Activated CD4-positive, alpha-beta T cell treated with anti-CD3 and anti-CD28 coated beads for 36 hours (primary cell): ENCODE data around the gene HNMT. TPM values are rescaled to one million over a fixed set of nuclear protein-coding genes. Genes with fewer than 3 reads are reported as not detected.
"Not testable (repeated sequence)": the region's sequence is repeated elsewhere in the genome, so short reads cannot be mapped to it uniquely, and the experiment has no call there.

Experiments
- ATAC-seq: fragments of 200-7000 bp; cut with Tn5 transposase; one replicate; pipeline ENCODE4 v1.10.0; 2021; ENCODE audit warnings: mild to moderate bottlenecking, moderate library complexity
- CTCF ChIA-PET: fragments of 350-600 bp; sonication (Branson Sonifier 250); formaldehyde crosslinking; loops from one replicate; lab custom pipeline; 2021; ENCODE audit warnings: antibody characterized with exemption; lab: Charles Lee
- POLR2A ChIA-PET: fragments of 350-600 bp; sonication (Branson Sonifier 250); formaldehyde crosslinking; loops from one replicate; lab custom pipeline; 2021; ENCODE audit warnings: antibody characterized with exemption, inconsistent platforms; lab: Charles Lee
- DNase-seq: peaks from one replicate; pipeline ENCODE4 v3.0.0-alpha.2; 2020
- H3K27ac Mint-ChIP-seq: one replicate; pipeline ENCODE4 v1.8.0; 2021; ENCODE audit warnings: mixed read lengths
- H3K27me3 Mint-ChIP-seq: one replicate; pipeline ENCODE4 v1.8.0; 2021; ENCODE audit warnings: mixed read lengths
- H3K36me3 Mint-ChIP-seq: one replicate; pipeline ENCODE4 v1.8.0; 2021; ENCODE audit warnings: low read depth, mixed read lengths
- H3K4me1 Mint-ChIP-seq: one replicate; pipeline ENCODE4 v1.8.0; 2021; ENCODE audit warnings: mixed read lengths
- H3K4me3 Mint-ChIP-seq: one replicate; pipeline ENCODE4 v1.8.0; 2021; ENCODE audit warnings: mild to moderate bottlenecking, moderate library complexity, mixed read lengths
- H3K9me3 Mint-ChIP-seq: one replicate; pipeline ENCODE4 v1.8.0; 2021; ENCODE audit warnings: low read depth, mixed read lengths
- intact Hi-C, 2 experiments: fragments of 100-400 bp; cut with DNase I in 1 of 2; cut with micrococcal nuclease in 1 of 2; formaldehyde crosslinking; loops; one replicate each; pipeline versions ENCODE4 v1.14.2 to v1.15.1; 2022 to 2024; cut with DNase I, micrococcal nuclease
- total RNA-seq, 2 experiments: library from RNA; stranded (reverse); gene quantifications; one replicate each; pipeline ENCODE4 v1.2.3, GENCODE V29; 2021

Gene HNMT
- total RNA-seq, 2 experiments from 2014 or later: not detected

DNA sequence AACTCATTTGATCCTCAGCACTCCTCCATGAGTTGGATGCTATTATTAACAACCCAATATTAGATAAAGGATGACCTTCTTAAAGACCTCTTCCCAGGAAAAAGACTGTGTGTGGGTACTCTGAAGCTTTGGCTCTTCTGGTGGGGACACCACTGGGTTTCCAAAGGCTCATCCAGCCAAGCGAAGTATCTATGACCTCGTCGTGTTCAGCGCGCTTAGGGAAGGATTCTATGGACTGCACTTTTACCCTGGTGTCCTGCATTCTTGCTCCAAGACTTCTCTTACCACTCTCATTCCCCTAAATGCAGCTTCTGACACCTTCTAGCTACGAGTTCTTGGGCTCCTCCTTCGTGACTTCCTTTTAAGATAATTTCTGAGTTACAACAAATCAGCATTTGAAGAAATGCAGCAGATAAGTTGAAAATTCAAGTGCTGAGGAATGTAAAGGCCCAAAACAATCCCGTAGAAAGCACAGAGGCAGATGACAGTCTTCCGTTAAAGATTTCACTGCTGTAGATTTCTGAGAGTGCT lies 673 bp upstream of the HNMT start:
- Mint-ChIP-seq H3K9me3 (no peaks in the 10 kb centered on the region), H3K36me3 (no peaks in the 10 kb centered on the region), H3K27ac (no peak overlapping the region), H3K4me3 (no peak overlapping the region), H3K4me1 (no peaks in the 10 kb centered on the region), H3K27me3 (peaks cover 6% of the 10 kb centered on the region)
- intact Hi-C loops: no loop called here
- no peak for ATAC-seq
- ChIA-PET POLR2A (no interaction called here), CTCF (interaction anchor here (0.6 to 0.7 kb wide), 3 partner anchors 41 to 1494 kb away, joined by 3 read pairs; no protein-coding TSS in a partner anchor)
- DNase-seq: no peak

DNA sequence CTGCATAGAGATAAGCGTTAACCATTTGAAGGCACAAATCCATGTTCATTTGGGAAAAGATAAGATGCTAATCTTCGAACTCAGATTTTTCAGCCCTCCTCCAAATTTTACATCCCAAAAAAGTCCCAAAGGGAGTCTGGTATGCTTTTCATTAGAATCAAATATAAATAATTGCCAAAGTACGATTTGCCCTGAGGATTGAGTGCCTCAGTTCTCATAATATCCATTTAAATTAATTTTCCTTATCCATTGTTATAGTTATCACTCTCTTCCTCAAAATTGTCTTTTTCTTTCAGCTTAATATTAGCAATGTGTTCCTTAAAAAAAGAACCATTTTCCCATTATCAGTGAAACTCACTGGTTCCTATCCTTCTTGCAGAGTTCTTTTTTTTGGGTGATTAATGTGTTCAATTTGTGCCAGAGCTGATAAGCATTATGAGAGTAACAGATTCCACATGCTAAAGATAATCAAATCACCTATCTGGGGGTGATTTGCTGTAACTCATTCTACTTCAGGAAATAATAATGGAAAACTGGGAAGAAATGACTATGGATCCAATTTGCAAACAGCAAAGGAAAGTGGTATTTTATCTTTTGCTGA lies 686 bp downstream of the HNMT start:
- Mint-ChIP-seq H3K27me3 (peaks cover 9% of the 10 kb centered on the region), H3K4me1 (no peaks in the 10 kb centered on the region), H3K27ac (no peak overlapping the region), H3K9me3 (no peaks in the 10 kb centered on the region), H3K36me3 (no peaks in the 10 kb centered on the region), H3K4me3 (no peak overlapping the region)
- ChIA-PET POLR2A (no interaction called here), CTCF (interaction anchor here (0.7 kb wide), 1 partner anchor 866 kb away, joined by 3 read pairs; no protein-coding TSS in a partner anchor)
- ATAC-seq (no peak), DNase-seq (no peak)
- intact Hi-C loops: no loop called here

DNA sequence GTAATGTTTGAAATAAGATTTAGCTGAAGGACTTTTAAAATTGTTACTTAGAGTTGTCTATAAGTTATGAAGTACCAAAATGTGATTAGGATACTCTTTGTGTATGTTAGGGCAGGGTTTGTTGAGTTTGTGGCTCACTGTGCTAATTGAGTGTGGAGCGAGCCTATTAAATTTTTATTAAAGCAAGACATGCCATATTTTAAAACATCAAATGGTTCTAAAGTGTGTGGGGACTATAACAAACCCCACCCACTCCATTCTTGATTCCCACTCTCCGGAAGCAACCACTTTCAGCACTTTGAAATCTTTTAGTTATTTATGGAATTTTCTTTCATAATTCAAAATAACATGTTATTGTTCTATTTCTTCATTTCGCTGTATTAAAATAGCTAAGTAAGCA lies 1.8 kb downstream of the HNMT start:
- no peak overlapping the region for H3K27ac Mint-ChIP-seq
- ATAC-seq (no peak), DNase-seq (no peak)
- H3K4me1 Mint-ChIP-seq: no peaks in the 10 kb centered on the region
- ChIA-PET POLR2A (no interaction called here), CTCF (no interaction called here)
- H3K27me3 Mint-ChIP-seq: peaks cover 6% of the 10 kb centered on the region
- no peak overlapping the region for H3K4me3 Mint-ChIP-seq
- intact Hi-C loops: no loop called here
- no peaks in the 10 kb centered on the region for H3K9me3 Mint-ChIP-seq
- no peaks in the 10 kb centered on the region for H3K36me3 Mint-ChIP-seq

DNA sequence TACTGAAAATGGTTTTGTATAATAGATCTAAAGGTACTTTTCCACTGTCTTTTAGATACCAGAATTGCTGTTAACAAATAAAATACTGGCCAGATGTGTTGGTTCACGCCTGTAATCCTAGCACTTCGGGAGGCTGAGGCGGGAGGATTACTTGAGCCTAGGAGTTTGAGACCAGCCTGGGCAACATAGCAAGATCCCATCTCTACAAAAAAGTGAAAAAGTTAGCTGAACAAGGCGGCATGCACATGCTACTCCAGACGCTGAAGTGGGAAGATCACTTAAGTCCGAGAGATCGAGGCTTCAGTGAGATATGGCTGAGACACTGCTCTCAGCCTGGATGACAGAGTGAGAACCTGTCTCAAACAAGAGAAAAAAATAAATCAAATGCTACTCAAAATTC lies 2.8 kb downstream of the HNMT start:
- intact Hi-C loops: no loop called here
- CTCF ChIA-PET: no interaction called here
- Mint-ChIP-seq H3K27me3 (peaks cover 6% of the 10 kb centered on the region), H3K4me1 (no peaks in the 10 kb centered on the region), H3K4me3 (no peak overlapping the region), H3K36me3 (no peaks in the 10 kb centered on the region), H3K27ac (no peak overlapping the region), H3K9me3 (no peaks in the 10 kb centered on the region)
- POLR2A ChIA-PET: no interaction called here
- DNase-seq: no peak
- ATAC-seq: no peak

DNA sequence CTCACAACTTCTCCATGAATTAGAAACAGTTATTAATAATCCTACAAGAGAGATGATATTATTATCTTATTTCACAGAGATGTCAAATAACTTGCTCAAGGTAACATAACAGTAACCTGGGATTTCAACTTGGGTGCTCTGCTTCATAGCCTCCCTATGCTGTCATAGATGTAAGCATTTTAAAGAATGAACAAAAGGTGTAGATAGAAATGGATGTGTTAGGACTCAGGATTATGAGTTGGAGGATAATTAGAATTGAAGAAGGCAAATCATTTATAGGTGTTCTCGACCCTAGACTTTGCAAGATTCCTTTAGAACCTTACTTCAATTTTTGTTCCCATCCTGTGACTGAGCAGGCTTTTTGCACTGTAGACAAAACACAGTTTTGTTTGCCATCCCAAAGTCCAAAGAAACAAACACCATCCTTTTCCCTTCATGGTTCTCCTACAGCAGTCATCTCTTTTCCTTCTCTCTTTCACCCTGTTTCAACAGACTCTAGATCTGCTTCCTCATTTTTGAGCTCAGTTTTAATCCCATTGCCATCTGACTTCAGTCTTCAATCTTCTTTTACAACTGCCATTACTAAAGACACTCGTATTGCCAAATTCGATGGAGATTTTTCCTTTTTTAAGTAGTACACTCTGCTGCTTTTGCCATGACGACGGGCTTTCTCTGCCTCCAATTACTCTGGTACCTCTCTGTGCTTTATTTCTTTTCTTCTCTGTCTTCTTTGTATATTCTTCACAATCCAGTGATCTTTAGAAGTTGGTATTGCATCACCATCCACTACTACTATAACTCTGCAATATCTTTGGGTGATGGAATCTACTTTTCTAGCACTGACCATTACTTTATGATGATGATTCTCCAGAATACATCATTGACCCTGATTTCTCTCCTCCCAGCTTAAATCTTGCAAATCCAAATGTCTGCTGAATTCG lies 4.5 kb downstream of the HNMT start:
- ChIA-PET CTCF (no interaction called here), POLR2A (no interaction called here)
- peaks cover 6% of the 10 kb centered on the region for H3K27me3 Mint-ChIP-seq
- ATAC-seq (no peak), DNase-seq (no peak)
- H3K4me1 Mint-ChIP-seq: no peaks in the 10 kb centered on the region
- no peak overlapping the region for H3K4me3 Mint-ChIP-seq
- intact Hi-C loops: no loop called here
- no peaks in the 10 kb centered on the region for H3K9me3 Mint-ChIP-seq
- no peak overlapping the region for H3K27ac Mint-ChIP-seq
- H3K36me3 Mint-ChIP-seq: no peaks in the 10 kb centered on the region

DNA sequence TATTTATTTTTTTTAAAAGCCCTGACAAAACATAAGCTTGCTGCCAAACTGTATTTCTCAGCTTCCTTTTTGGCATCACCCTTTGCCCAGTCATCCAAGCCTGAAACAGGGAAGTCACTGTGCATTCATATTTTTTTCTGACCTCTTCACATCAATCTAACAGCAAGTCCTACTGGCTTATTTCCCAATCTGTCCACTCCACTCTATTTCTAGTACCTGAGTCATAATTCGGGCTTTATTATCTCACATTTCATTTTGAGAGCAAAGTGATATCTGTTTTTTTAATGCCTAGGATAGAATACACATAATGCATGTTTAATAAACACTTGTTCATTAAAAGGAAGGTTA lies 5.1 kb downstream of the HNMT start:
- Mint-ChIP-seq H3K4me3 (no peak overlapping the region), H3K27me3 (peaks cover 6% of the 10 kb centered on the region), H3K4me1 (no peaks in the 10 kb centered on the region), H3K36me3 (no peaks in the 10 kb centered on the region), H3K9me3 (no peaks in the 10 kb centered on the region), H3K27ac (no peak overlapping the region)
- intact Hi-C loops: no loop called here
- ChIA-PET CTCF (no interaction called here), POLR2A (interaction anchor here (0.7 kb wide), 1 partner anchor 44 kb away, joined by 3 read pairs; no protein-coding TSS in a partner anchor)
- ATAC-seq (no peak), DNase-seq (no peak)

DNA sequence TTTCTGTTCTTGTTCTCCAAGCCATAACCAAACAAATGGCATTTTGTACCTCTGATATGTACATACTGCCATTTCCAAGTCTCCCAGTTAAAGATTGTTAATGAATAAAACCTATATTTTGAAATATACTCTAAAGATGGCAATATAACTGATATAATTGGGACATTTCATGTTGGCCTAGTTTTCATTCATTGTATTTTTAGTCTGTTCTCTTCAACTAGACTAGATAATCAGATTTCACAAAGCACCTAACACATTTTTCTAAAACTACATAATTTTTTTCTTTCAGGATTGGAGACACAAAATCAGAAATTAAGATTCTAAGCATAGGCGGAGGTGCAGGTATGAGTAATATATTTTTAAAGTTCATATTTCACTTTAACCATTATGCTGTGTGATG lies 5.6 kb downstream of the HNMT start:
- Mint-ChIP-seq H3K36me3 (no peaks in the 10 kb centered on the region), H3K4me3 (no peak overlapping the region), H3K4me1 (no peaks in the 10 kb centered on the region), H3K9me3 (no peaks in the 10 kb centered on the region), H3K27ac (no peak overlapping the region), H3K27me3 (peaks cover 6% of the 10 kb centered on the region)
- ChIA-PET CTCF (no interaction called here), POLR2A (interaction anchor here (0.7 kb wide), 1 partner anchor 45 kb away, joined by 3 read pairs; no protein-coding TSS in a partner anchor)
- intact Hi-C loops: no loop called here
- ATAC-seq (no peak), DNase-seq (no peak)

DNA sequence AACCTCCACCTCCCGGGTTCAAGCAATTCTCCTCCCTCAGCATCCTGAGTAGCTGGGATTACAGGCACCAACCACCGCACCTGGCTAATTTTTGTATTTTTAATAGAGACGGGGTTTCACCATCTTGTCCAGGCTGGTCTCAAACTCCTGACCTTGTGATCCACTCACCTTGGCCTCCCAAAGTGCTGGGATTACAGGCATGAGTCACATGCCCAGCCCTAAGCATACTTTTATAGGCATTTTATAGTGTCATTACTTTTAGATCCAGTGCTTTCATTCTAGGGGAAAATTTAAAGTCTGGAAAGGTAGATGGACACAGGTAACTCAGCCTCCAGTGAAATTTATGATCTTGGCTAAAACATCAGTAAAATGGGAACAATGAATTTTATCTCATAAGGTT lies 7.0 kb downstream of the HNMT start:
- H3K4me3 Mint-ChIP-seq, H3K9me3 Mint-ChIP-seq, CTCF ChIA-PET, ATAC-seq, H3K27me3 Mint-ChIP-seq, DNase-seq, H3K36me3 Mint-ChIP-seq, H3K27ac Mint-ChIP-seq, H3K4me1 Mint-ChIP-seq, intact Hi-C loops, POLR2A ChIA-PET: not testable (repeated sequence)

DNA sequence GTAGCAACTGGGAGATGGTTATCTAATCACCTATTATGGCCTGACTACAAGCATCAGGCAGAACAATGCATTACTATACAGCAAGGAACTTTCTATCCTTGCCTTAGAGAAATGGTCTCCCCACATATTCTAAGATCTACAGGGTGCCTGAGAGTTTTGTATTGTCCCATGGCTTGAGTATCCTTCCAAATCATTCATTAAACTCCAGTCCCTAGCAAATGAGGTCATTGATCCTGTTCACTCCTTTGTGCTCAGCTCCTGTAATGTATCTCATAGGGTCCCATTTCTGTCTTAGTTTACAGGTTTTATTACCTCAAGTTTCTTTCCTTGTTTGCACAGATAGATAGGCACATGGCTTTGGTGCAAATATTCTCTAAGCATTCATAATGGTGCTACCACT lies 9.0 kb downstream of the HNMT start:
- Mint-ChIP-seq H3K27ac (no peak overlapping the region), H3K36me3 (no peaks in the 10 kb centered on the region), H3K27me3 (peaks cover 5% of the 10 kb centered on the region), H3K4me1 (no peaks in the 10 kb centered on the region), H3K4me3 (no peak overlapping the region), H3K9me3 (no peaks in the 10 kb centered on the region)
- ATAC-seq (no peak), DNase-seq (no peak)
- POLR2A ChIA-PET: no interaction called here
- intact Hi-C loops: no loop called here
- CTCF ChIA-PET: no interaction called here

DNA sequence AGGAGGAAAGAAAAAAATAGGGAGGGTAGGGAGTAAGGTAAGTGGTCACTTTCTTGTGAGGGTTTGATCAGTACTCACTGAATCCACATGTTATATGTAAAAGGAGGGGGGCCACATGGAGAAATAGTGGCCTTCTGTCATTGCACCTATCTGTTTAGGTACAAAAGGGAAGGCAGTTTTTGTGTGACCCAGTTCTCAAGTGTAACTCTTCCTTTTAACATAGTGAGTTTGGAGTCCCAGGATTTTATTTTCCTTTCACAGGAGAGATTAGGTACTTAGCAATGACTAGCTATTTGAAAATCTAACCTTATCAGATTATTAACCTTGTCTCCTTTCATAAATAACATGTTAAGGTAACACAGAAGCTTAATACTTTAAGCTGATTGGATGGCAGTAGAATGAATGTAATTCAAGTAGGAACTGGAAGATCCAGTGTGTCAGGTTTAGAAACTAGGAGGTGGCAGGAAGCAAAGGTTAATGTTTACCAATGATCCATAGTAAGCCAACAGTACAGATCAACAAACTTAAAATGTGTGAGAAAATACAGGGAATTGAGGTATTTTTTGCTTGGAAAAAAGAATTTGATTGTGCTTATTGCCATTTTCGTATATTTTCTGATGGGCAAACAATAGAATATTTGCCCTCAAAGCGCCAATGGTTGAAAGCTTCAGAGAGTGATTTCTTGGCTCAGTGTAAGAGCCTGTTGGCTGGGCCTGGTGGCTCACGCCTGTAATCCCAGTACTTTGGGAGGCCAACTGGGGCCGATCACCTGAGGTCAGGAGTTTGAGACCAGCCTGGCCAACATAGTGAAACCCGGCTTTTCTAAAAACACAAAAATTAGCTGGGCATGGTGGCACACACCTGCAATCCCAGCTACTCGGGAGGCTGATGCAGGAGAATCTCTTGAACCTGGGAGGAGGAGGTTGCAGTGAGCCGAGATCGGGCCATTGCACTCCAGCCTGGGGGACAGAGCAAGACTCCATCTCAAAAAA lies 11.3 kb downstream of the HNMT start:
- ATAC-seq (no peak), DNase-seq (no peak)
- Mint-ChIP-seq H3K27me3 (peaks cover 2% of the 10 kb centered on the region), H3K27ac (no peak overlapping the region), H3K36me3 (no peaks in the 10 kb centered on the region), H3K4me3 (no peak overlapping the region), H3K4me1 (no peaks in the 10 kb centered on the region), H3K9me3 (no peaks in the 10 kb centered on the region)
- intact Hi-C loops: no loop called here
- ChIA-PET CTCF (no interaction called here), POLR2A (no interaction called here)

DNA sequence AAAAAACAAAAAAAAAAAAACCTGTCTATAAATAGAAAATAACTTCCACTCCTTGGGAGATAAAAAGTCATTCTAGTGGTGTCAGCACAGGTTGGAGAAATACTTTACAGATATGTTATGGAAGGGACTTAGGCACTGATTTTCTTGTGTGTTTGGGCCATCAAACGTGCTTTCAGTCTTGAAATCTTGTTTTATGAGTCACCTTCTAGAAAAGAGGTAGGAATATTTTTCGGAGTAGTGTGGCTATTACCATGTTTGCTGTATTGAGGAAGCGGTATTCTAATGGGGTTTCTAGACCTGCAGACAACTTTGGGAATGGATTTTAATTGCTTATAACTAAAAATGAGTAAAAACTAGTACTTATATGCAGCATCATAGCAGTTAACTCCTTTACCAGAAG lies 12.0 kb downstream of the HNMT start:
- Mint-ChIP-seq H3K4me1 (no peaks in the 10 kb centered on the region), H3K9me3 (no peaks in the 10 kb centered on the region), H3K36me3 (no peaks in the 10 kb centered on the region), H3K27ac (no peak overlapping the region), H3K27me3 (peaks cover 2% of the 10 kb centered on the region), H3K4me3 (no peak overlapping the region)
- ChIA-PET POLR2A (no interaction called here), CTCF (no interaction called here)
- intact Hi-C loops: no loop called here
- ATAC-seq (no peak), DNase-seq (no peak)
